IMR-90 (cell line): ENCODE measurements around the gene MYH16. TPM values are rescaled to one million over a fixed set of nuclear protein-coding genes. Genes with fewer than 3 reads are reported as not detected.
"Not testable (repeated sequence)": the region's sequence is repeated elsewhere in the genome, so short reads cannot be mapped to it uniquely, and the experiment has no call there.

Experiments used
- ATAC-seq: fragments of 200-7000 bp; cut with Tn5 transposase; 2 replicates; pipeline ENCODE4 v1.9.1; 2020; ENCODE audit warnings: low read depth, mild to moderate bottlenecking, moderate library complexity
- BruUV-seq: library from RNA; stranded (reverse); fragments of 400-500 nt; replicated peaks from 2 replicates; lab custom pipeline; 2021; lab: Mats Ljungman, UMichigan
- CTCF ChIA-PET: fragments of 300-600 bp; formaldehyde crosslinking; extraction: SDS; loops from one replicate; lab custom pipeline; 2021; ENCODE audit warnings: antibody characterized with exemption; lab: Yijun Ruan, JAX
- POLR2A ChIA-PET: fragments of 300-600 bp; sonication (Branson Sonifier 250); formaldehyde crosslinking; loops from one replicate; lab custom pipeline; 2022; ENCODE audit warnings: antibody characterized with exemption; ENCODE audit not compliant: unreplicated experiment; lab: Charles Lee
- DNase-seq: peaks from one replicate; pipeline ENCODE4 v3.0.0; 2013
- H2AFZ ChIP-seq: replicated peaks from 2 replicates; pipeline ENCODE3; 2013; ENCODE audit warnings: low read length, mild to moderate bottlenecking; ENCODE audit not compliant: poor library complexity
- H2AK5ac ChIP-seq: 2 replicates; pipeline ENCODE4 v1.6.1; 2013; ENCODE audit warnings: low read depth, low read length, inconsistent platforms
- H2AK9ac ChIP-seq: replicated peaks from 2 replicates; pipeline ENCODE3; 2013; ENCODE audit warnings: mild to moderate bottlenecking, low read depth, low read length, moderate library complexity; ENCODE audit not compliant: poor library complexity
- H2BK120ac ChIP-seq: 2 replicates; pipeline ENCODE4 v1.6.1; 2013; ENCODE audit warnings: low read depth, low read length, inconsistent platforms
- H2BK15ac ChIP-seq: 3 replicates; pipeline ENCODE4 v1.6.1; 2013; ENCODE audit warnings: low read depth, low read length, inconsistent platforms
- H2BK20ac ChIP-seq: 2 replicates; pipeline ENCODE4 v1.6.1; 2013; ENCODE audit warnings: low read depth, mild to moderate bottlenecking, inconsistent platforms, low read length, moderate library complexity
- H2BK5ac ChIP-seq: 2 replicates; pipeline ENCODE4 v1.6.1; 2013; ENCODE audit warnings: mild to moderate bottlenecking, low read depth, low read length, inconsistent platforms; ENCODE audit not compliant: poor library complexity, severe bottlenecking
- H3K14ac ChIP-seq: replicated peaks from 2 replicates; pipeline ENCODE4 v1.6.1; 2013; ENCODE audit warnings: low read depth, low read length, inconsistent platforms
- H3K18ac ChIP-seq: 2 replicates; pipeline ENCODE4 v1.6.1; 2013; ENCODE audit warnings: low read depth, low read length, control low read depth
- H3K23ac ChIP-seq: 2 replicates; pipeline ENCODE4 v1.6.1; 2013; ENCODE audit warnings: low read depth, low read length, inconsistent platforms
- H3K27ac ChIP-seq: 2 replicates; pipeline ENCODE4 v1.5.1; 2013; ENCODE audit warnings: mild to moderate bottlenecking, control low read depth, low read length; ENCODE audit not compliant: insufficient read depth
- H3K27me3 ChIP-seq: 2 replicates; pipeline ENCODE4 v1.6.1; 2013; ENCODE audit warnings: low read length; ENCODE audit not compliant: control insufficient read depth, insufficient read depth
- H3K36me3 ChIP-seq: 2 replicates; pipeline ENCODE4 v1.6.1; 2013; ENCODE audit warnings: low read length, mixed read lengths; ENCODE audit not compliant: control insufficient read depth, insufficient read depth
- H3K4ac ChIP-seq: 2 replicates; pipeline ENCODE4 v1.6.1; 2013; ENCODE audit warnings: low read depth, low read length, inconsistent platforms
- H3K4me1 ChIP-seq: 2 replicates; pipeline ENCODE4 v1.6.1; 2013; ENCODE audit warnings: low read length, mixed read lengths; ENCODE audit not compliant: control insufficient read depth, insufficient read depth
- H3K4me2 ChIP-seq: 2 replicates; pipeline ENCODE4 v1.6.1; 2013; ENCODE audit warnings: low read depth, mild to moderate bottlenecking, control low read depth, low read length, moderate library complexity
- H3K4me3 ChIP-seq: 2 replicates; pipeline ENCODE4 v1.5.1; 2013; ENCODE audit warnings: low read depth, mild to moderate bottlenecking, control low read depth, low read length, moderate library complexity; ENCODE audit not compliant: insufficient read depth
- H3K56ac ChIP-seq: 2 replicates; pipeline ENCODE4 v1.6.1; 2013; ENCODE audit warnings: low read length, inconsistent platforms; ENCODE audit not compliant: insufficient read depth; ENCODE audit errors: extremely low read depth
- H3K79me1 ChIP-seq, 2 experiments: 2 replicates each; pipeline ENCODE4 v1.6.1; 2013; ENCODE audit warnings: low read length in 2 of 2, inconsistent platforms in 1 of 2, low read depth in 1 of 2
- H3K9ac ChIP-seq: 2 replicates; pipeline ENCODE4 v1.6.1; 2013; ENCODE audit warnings: low read depth, low read length, control low read depth
- H3K9me1 ChIP-seq: 2 replicates; pipeline ENCODE4 v1.6.1; 2013; ENCODE audit warnings: low read length, inconsistent platforms; ENCODE audit not compliant: insufficient read depth
- H3K9me3 ChIP-seq: 2 replicates; pipeline ENCODE4 v1.6.1; 2013; ENCODE audit warnings: low read length; ENCODE audit not compliant: control insufficient read depth, insufficient read depth
- H4K20me1 ChIP-seq: 2 replicates; pipeline ENCODE4 v1.6.1; 2013; ENCODE audit warnings: low read length, inconsistent platforms; ENCODE audit not compliant: insufficient read depth
- H4K5ac ChIP-seq: 2 replicates; pipeline ENCODE4 v1.6.1; 2013; ENCODE audit warnings: mild to moderate bottlenecking, low read depth, low read length, control low read depth
- H4K8ac ChIP-seq, 2 experiments: 2 replicates each; pipeline ENCODE4 v1.6.1; 2013; ENCODE audit warnings: low read depth in 2 of 2, low read length in 2 of 2, control low read depth in 1 of 2, inconsistent platforms in 1 of 2
- H4K91ac ChIP-seq: 2 replicates; pipeline ENCODE4 v1.6.1; 2013; ENCODE audit warnings: low read depth, low read length, inconsistent platforms; ENCODE audit not compliant: insufficient read depth
- CEBPB ChIP-seq: IDR thresholded peaks from 2 replicates; pipeline ENCODE4 v1.6.1; 2012; ENCODE audit warnings: low read depth, low read length, improper control_type of control experiment
- CTCF ChIP-seq: conservative IDR thresholded peaks from 2 replicates; pipeline ENCODE4 v1.5.1; 2012; ENCODE audit warnings: mild to moderate bottlenecking, low read depth, low read length, improper control_type of control experiment
- WGBS, 2 experiments: methylation state at CpG; one replicate each; pipeline versions ENCODE4 v1.1.5 to v1.1.7; 2013; ENCODE audit warnings: missing lambda C conversion rate in 2 of 2; ENCODE audit not compliant: insufficient read length in 1 of 2; ENCODE audit errors: extremely low coverage in 2 of 2; 5-methylcytosine and 5-hydroxymethylcytosine counted together
- dilution Hi-C: fragments of 300-500 bp; cut with HindIII; formaldehyde crosslinking; loops from one replicate; pipeline ENCODE4 v1.14.3; 2018; ENCODE audit warnings: low sequenced_read_pairs; ENCODE audit not compliant: unreplicated experiment
- in situ Hi-C: fragments of 300-500 bp; cut with MboI; formaldehyde crosslinking; loops from 3 replicates; pipeline ENCODE4 v1.14.3; 2019; ENCODE audit warnings: low sequenced_read_pairs, inconsistent platforms, mixed read lengths
- intact Hi-C: fragments of 100-400 bp; cut with micrococcal nuclease; formaldehyde crosslinking; loops from 2 replicates; pipeline ENCODE4 v1.10.0; 2022
- polyA plus RNA-seq, 3 experiments: library from polyadenylated mRNA; depleted of rRNA; stranded (reverse); fragments of >200 nt; gene quantifications; 2 replicates each; pipeline ENCODE4 v1.2.3, GENCODE V29; 2012; ENCODE audit warnings: low replicate concordance in 1 of 3
- total RNA-seq: library from RNA; depleted of rRNA; stranded (reverse); fragments of >200 nt; gene quantifications from 2 replicates; pipeline ENCODE4 v1.2.3, GENCODE V29; 2012

Gene MYH16
- total and polyA plus RNA-seq, 2 of the 4 experiments (the other 2 are of a cell fraction) = 0.09 to 0.18 TPM

GRCh38 chr7:99232082-99232770 is 40.4 kb upstream of the MYH16 start:
- H2BK5ac ChIP-seq = no peak overlapping the region
- CTCF ChIA-PET = no interaction called here
- no peaks in the 10 kb centered on the region for H3K9me3 ChIP-seq
- ATAC-seq = no peak
- H4K20me1 ChIP-seq = no peaks in the 10 kb centered on the region
- H2AFZ ChIP-seq = peak overlapping the region; percentile 23
- no peak overlapping the region for H3K4me3 ChIP-seq
- H4K8ac ChIP-seq = no peak overlapping the region
- H3K79me1 ChIP-seq = no peaks in the 10 kb centered on the region
- intact Hi-C loops (no loop called here), dilution Hi-C loops (no loop called here), in situ Hi-C loops (no loop called here)
- H3K14ac ChIP-seq = no peak overlapping the region
- no peak overlapping the region for H3K4me2 ChIP-seq
- H2BK15ac ChIP-seq = no peak overlapping the region
- H3K27ac ChIP-seq = no peak overlapping the region
- H2BK20ac ChIP-seq = no peak overlapping the region
- H3K18ac ChIP-seq = no peak overlapping the region
- no CpG with 5 or more reads among the region's 9 CpGs for WGBS, 2 experiments
- no peak overlapping the region for H3K23ac ChIP-seq
- TF ChIP-seq CTCF = no peak
- no peak for TF ChIP-seq CEBPB
- no peaks in the 10 kb centered on the region for H3K27me3 ChIP-seq
- no peak overlapping the region for H2AK5ac ChIP-seq
- BruUV-seq = no TSS peak
- no peak overlapping the region for H4K91ac ChIP-seq
- H3K9ac ChIP-seq = no peak overlapping the region
- DNase-seq = no peak
- peak overlapping the region; percentile 9 for H2AK9ac ChIP-seq
- H2BK120ac ChIP-seq = no peak overlapping the region
- POLR2A ChIA-PET = no interaction called here
- H4K5ac ChIP-seq = no peak overlapping the region
- no peak overlapping the region for H3K4ac ChIP-seq
- H3K36me3 ChIP-seq = no peaks in the 10 kb centered on the region
- H3K56ac ChIP-seq = no peak overlapping the region
- no peaks in the 10 kb centered on the region for H3K4me1 ChIP-seq
- H3K9me1 ChIP-seq = no peaks in the 10 kb centered on the region

GRCh38 chr7:99232955-99233354 is 39.7 kb upstream of the MYH16 start:
- CTCF ChIA-PET, H2BK15ac ChIP-seq, H2AK9ac ChIP-seq, H3K9me1 ChIP-seq, H3K4me1 ChIP-seq, H2AK5ac ChIP-seq, in situ Hi-C loops, H3K18ac ChIP-seq, DNase-seq, H2BK5ac ChIP-seq, H2AFZ ChIP-seq, H2BK20ac ChIP-seq, H3K9me3 ChIP-seq, H3K36me3 ChIP-seq, H3K23ac ChIP-seq, H3K79me1 ChIP-seq, H3K27ac ChIP-seq, H3K4ac ChIP-seq, H3K9ac ChIP-seq, POLR2A ChIA-PET, ATAC-seq, H4K5ac ChIP-seq, H3K4me3 ChIP-seq, H2BK120ac ChIP-seq, H4K20me1 ChIP-seq, H4K91ac ChIP-seq, H3K56ac ChIP-seq, H3K4me2 ChIP-seq, H4K8ac ChIP-seq, BruUV-seq, H3K27me3 ChIP-seq, intact Hi-C loops, dilution Hi-C loops, H3K14ac ChIP-seq: not testable (repeated sequence)
- WGBS, 2 experiments = 49% methylated on average over 2 of the region's 4 CpGs; no CpG with 5 or more reads in 1 of the 2 experiments
